Erythroblast (primary cell): ENCODE results near the gene DAW1.

Experiments used
- GATA1 ChIP-seq: IDR thresholded peaks from 2 replicates; pipeline ENCODE4 v1.6.1; 2011; ENCODE audit warnings: low read depth, mild to moderate bottlenecking, control low read depth, low read length, moderate library complexity
- POLR2A ChIP-seq: IDR thresholded peaks from 2 replicates; pipeline ENCODE4 v1.6.1; 2011; ENCODE audit warnings: mild to moderate bottlenecking, low read length

GRCh38 chr2:227822416-227823003, 48.9 kb upstream of the DAW1 start:
- TF ChIP-seq POLR2A (no peak), GATA1 (no peak)
